Astrocyte of the cerebellum (primary cell): Measurements from ENCODE around the gene MGAT1.

Experiments
- DNase-seq: peaks from one replicate; pipeline ENCODE4 v3.0.0-alpha.2; 2011; ENCODE audit warnings: low read depth
- H3K4me3 ChIP-seq: 2 replicates; pipeline ENCODE4 v1.5.1; 2011; ENCODE audit warnings: mild to moderate bottlenecking, low read depth, low read length, moderate library complexity
- CTCF ChIP-seq: IDR thresholded peaks from 2 replicates; pipeline ENCODE4 v1.5.1; 2012; ENCODE audit warnings: low read length, low read depth, moderate library complexity, mild to moderate bottlenecking; ENCODE audit errors: missing control alignments
- in situ Hi-C: cut with HindIII; loops from 2 replicates; pipeline ENCODE4 v1.10.0; 2017; ENCODE audit warnings: low sequenced_read_pairs

The MGAT1 gene

GRCh38 chr5:180824630-180825476, 22.2 kb upstream of the MGAT1 start:
- TF ChIP-seq CTCF: no peak
- in situ Hi-C loops: no loop called here
- DNase-seq: no peak
- no peak overlapping the region for H3K4me3 ChIP-seq

GRCh38 chr5:180823940-180824629, 21.5 kb upstream of the MGAT1 start:
- no peak for TF ChIP-seq CTCF
- in situ Hi-C loops: no loop called here
- H3K4me3 ChIP-seq: no peak overlapping the region
- DNase-seq: no peak

DNA sequence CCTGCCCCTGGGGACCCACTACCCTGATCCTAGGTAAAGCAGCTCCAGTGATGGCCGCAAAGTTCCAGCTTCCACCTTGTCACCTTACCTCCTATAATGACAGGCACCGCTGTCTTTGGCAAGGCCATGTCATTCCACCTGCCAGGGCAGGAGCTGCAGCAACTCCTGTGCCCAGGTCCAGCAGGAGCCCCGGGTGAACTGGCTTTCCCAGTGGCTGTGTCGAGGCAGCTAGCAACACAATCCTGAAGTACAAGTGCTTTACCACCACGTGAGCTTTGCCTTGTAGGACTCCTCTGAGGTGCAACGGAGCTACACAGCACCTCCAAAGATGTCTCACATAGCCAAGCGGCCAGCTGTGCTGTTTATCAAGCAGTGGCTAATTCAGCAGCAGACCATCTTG, 20.7 kb upstream of the MGAT1 start:
- in situ Hi-C loops: no loop called here
- no peak for TF ChIP-seq CTCF
- no peak overlapping the region for H3K4me3 ChIP-seq
- DNase-seq: no peak

- no peak for DNase-seq
- TF ChIP-seq CTCF: no peak
- in situ Hi-C loops: no loop called here
- H3K4me3 ChIP-seq: no peak overlapping the region
These were observed 18.9 kb upstream of the MGAT1 start for GRCh38 chr5:180821538-180821937.

DNA sequence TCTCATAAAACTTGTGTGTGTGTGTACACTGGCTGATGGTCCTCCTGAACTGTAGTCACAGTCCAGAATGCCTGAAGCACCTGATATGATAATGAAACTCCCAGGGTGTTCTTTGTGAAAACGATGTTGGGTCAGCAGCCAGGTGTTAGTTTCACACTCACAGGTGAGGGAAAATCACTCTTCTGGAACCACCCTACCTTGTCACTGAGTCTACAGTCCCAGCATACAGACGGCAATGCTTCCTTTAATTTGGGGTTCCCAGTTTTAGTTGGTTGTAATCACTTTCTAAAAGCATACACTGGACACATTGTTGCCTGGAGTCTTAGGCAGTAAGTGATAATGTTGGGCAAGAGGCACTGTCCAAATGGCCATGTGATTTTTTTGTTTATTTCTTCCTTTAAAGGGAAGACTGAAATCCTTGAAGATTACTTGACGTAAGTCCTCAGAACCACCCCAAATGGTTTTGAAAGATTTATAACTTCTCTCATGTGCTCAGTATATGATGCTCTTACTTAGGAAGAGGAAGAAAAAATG, 18.2 kb upstream of the MGAT1 start:
- in situ Hi-C loops: no loop called here
- DNase-seq: no peak
- TF ChIP-seq CTCF: no peak
- no peak overlapping the region for H3K4me3 ChIP-seq

DNA sequence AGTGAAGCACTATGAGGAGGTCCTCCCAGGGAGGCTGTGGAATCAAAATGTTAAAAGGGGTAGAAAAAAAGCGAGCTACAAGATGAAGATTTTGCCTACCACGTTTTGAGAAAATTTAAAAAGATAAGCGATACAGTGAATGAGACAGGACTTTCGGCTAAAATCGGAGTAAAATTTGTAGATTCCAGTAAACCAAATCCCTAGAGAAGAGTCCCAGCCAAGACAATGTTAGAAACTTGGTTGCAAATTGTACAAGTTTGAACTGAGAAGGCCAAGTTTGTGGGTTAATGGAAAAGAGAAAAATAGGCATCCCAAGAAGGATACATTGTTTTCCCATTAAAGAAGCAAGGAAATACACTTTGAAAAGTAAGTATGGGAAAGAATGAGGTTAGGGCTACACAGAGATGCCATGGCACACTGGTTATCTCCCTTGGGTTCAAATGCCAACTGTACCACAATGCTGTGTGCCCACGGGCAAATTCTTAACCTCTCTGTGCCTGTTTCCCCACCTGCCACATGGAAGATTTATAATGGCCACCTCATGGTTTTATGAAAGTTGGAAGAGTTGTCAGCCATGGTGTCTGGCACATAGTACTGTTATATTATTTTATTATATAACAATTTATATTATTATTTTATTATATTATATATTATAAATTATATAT, 16.2 kb upstream of the MGAT1 start:
- in situ Hi-C loops: no loop called here
- H3K4me3 ChIP-seq: no peak overlapping the region
- TF ChIP-seq CTCF: no peak
- DNase-seq: no peak
